ENCODE measurements around the gene USP9Y.
"Not testable (repeated sequence)": the region's sequence is repeated elsewhere in the genome, so short reads cannot be mapped to it uniquely, and the experiment has no call there.

The USP9Y gene, protein sequence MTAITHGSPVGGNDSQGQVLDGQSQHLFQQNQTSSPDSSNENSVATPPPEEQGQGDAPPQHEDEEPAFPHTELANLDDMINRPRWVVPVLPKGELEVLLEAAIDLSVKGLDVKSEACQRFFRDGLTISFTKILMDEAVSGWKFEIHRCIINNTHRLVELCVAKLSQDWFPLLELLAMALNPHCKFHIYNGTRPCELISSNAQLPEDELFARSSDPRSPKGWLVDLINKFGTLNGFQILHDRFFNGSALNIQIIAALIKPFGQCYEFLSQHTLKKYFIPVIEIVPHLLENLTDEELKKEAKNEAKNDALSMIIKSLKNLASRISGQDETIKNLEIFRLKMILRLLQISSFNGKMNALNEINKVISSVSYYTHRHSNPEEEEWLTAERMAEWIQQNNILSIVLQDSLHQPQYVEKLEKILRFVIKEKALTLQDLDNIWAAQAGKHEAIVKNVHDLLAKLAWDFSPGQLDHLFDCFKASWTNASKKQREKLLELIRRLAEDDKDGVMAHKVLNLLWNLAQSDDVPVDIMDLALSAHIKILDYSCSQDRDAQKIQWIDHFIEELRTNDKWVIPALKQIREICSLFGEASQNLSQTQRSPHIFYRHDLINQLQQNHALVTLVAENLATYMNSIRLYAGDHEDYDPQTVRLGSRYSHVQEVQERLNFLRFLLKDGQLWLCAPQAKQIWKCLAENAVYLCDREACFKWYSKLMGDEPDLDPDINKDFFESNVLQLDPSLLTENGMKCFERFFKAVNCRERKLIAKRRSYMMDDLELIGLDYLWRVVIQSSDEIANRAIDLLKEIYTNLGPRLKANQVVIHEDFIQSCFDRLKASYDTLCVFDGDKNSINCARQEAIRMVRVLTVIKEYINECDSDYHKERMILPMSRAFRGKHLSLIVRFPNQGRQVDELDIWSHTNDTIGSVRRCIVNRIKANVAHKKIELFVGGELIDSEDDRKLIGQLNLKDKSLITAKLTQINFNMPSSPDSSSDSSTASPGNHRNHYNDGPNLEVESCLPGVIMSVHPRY (N-terminal part only)

DNA sequence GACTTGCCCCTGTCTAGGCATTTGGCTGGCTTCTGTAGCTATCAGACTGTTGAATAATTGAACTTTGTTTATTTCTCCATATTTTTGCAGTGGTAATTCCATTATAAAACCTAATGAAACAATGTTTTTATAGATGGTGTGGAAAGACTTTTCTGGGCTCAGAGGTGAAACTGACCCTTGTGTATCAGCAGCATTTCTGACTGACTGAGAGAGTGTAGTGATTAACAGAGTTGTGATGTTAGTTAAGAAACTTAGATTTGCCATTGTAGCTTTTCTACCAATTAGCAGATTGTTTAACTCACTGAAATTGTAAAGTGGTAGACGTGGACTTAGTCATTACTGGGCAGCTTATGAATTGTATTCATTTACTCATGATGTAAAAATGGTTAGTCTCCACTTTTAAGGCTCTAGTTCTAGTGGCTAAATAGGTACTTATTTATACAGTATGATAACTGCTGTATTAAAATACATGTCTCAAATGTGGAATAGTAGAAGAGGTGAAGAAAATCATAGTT, at the start of gene USP9Y:
Gene USP9Y, plus strand, starts transcription at position 51 of the 515 bp plus-strand sequence. CDS start 8,217 bp downstream, outside the sequence.
- FAIRE-seq = no peak

DNA sequence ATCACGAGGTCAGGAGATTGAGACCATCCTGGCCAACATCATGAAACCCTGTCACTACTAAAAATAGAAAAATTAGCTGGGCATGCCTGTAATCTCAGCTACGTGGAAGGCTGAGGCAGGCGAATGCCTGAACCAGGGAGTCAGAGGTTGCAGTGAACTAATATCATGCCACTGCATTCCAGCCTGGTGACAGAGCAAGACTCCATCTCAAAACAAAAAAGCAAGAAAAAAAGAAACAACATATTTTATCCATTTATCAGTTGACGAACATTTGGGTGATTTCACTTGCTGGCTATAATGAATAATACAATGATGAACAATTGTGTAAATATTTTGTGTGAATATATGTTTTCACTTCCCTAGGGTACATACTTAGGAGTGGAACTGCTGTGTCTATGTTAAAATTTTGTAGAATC, 49.4 kb upstream of the USP9Y start:
- no peak for FAIRE-seq

DNA sequence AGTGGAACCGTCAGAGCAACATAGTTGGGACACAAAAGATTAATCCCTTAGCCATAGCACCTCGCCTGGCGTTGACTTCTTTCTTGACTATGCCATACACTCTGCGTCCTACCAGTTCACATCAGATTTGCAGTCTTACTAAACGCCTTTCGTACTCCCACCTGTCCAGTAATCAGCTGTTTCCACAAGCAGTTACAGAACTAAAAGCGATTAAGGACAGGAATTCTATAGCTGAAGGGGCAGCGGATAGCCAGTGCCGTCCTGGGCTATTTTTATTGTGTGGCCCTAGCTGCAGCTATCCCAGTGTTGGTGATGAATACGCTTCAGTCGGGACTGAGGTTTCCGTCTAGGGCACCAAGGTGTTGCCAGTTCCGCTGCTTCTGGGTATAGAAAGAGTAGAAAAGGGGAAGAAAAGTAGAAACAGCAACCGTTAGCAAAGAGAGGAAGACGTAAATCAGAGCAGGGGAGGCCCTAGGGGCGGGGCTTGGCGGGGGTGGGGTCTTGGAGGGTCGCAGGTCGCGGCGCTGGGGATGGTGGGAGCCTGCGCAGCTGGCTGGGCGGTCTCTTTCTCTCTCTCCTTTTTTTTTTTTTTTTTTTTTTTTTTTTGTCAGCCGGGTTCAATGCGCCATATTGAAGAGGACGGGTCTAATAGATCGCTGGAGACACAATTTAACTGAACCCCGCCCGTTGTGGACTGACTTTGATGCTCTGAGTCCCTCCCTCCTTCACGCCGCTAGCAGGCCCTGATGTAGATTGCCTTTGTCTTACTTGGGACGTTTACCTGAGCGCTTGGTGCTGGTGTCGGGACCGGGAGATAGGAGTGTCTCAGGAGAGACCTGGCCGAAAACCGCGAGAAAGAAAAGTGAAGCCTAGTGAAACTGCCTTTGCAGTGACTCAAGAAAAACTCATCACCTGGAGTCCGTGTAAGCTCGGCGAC, 39.0 kb upstream of the USP9Y start:
- no peak for FAIRE-seq

DNA sequence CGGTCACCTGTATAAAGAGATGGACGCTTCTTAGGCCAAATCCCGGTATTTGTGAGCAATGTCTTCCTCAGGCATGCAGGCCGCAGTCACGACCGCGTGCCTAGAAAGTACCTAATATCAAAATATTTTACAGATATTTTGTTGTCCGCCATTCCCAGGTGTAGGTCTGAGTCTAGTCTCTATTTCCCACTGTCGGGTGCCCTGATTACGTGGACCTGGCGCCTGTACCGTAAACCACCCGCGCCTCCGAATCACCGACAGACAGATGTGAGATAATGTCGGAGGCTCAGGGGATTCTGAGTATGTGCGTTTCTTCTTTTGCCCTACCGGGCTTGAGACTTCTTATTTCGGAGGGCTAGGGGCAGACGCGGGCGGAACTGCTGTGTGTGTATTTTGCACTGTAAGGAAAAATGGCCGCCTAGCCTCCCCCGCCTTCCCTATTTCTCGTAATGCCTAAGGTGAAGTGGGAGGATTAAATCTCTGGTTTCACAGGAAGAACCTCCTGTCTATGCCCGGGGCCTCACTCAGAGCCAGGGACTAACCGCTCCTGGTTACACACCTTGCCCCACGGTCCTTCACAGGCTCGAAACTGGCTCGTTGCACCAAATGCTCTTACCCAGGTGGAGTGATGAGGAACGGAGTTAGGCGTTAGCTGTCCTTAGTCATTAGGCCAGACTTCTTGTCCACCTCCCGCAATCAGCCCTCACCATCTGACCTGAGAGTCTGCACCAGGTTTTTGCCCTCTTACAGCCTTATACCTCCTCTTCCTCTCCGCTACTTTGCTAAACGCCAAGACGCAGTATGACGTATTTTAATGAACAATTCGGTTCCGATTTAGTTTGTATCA, 38.1 kb upstream of the USP9Y start:
- no peak for FAIRE-seq

DNA sequence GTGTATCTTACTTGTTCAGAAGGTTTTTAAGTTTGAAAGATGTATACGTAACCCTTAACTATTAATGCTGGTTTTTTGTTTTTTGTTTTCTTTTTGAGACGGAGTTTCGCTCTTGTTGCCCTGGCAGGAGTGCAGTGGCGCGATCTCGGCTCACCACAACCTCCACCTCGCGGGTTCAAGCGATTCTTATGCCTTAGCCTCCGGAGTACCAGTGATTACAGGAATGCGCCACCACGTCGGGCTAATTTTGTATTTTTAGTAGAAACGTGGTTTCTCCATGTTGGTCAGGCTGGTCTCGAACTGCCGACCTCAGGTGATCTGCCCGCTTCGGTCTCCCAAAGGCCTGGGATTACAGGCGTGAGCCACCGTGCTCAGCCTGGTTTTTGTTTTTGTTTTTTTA, 37.2 kb upstream of the USP9Y start:
- not testable (repeated sequence) for FAIRE-seq

DNA sequence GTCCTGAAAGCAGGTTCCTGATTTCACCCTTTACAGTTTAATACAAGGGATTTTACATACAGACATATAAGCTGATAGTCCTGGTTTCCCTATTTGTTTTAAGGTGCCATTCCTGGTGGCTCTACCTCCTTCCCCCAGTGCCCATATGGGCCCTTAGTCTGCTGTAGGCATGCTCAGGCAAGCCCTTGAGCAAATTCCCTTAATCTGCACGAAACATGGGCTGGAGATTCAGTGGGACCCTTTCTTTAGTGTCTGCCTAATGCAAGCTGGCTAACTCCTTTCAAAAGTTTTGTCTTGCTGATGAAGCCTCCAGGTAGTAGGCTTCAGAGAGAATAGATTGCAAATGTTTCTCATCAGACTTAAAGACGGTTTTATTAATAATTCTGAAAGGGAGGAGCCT, 22.9 kb upstream of the USP9Y start:
- no peak for FAIRE-seq

DNA sequence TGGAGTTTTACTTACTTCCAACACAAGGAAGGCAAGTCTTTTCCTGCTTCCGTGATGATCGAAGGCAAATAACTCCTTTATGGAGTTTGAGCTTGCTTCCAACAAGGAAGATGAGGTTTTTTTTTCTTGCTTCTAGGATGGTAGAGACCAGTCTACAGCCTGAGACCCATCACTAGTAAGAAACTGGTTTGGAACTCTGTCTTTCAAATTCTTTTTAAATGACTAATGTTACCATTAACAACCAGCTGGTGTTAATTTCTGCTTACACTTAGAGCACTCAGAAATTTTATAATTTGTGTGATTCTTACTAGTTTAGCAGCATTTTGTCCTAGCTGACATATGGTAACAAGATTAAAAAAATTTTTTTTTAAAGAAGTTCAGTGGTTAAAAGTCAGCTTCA, 19.5 kb upstream of the USP9Y start:
- FAIRE-seq = no peak

DNA sequence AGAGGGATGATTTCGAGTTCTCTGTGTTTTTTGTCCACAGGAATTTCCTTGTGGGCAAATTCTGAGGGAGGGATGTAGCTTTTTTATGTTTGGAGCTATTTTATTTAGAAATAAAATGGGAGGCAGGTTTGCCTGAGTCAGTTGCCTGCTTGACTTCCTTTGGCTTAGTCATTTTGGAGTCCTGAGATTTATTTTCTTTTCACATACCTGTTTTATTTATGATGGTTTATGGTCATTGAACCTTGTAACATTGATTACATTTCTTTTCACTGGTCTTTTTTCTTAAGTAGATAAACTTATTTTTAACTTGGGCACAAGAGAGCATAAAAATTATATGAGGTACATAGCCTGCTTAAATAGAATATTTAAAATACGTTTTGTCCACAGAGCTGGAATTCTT, 12.7 kb upstream of the USP9Y start:
- FAIRE-seq = no peak

DNA sequence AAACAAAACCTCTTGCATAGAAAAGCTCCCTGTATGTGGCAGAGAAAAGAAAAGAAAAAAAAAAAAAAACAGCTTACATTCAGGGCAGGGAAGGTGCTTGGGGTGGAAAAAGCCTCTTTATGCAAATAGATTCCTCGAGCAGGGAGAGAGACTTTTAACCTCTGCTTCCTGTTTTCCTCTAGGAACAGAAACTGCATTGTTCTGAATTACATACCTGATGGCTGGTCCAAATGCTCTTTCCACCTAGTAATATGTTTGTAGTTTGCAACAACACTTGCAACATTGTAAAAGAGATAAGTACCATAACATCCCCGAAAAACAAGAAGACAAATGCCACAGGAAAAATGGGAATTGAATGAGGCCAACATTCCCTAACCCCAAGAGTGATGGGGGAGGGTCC, 944 bp upstream of the USP9Y start:
- FAIRE-seq = no peak

DNA sequence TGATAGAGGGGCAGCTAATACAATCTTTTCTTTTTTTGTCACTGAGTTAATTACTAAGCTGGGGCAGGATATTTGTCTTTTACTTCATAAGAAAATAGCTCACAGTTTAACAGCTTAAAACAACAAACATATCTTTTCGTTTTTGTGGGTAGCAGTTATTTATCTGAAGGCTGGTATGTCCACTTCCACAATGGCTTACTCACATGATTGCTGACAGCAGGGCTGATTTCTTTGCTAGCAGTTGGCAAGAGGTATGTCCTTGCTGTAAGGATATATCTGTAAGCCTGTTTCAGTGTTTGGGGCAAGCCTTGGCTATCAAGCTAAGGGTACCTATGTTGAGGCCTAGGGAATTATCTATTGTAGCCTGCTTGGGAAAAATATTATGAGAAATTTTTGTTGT, 1.1 kb downstream of the USP9Y start:
- FAIRE-seq = no peak

DNA sequence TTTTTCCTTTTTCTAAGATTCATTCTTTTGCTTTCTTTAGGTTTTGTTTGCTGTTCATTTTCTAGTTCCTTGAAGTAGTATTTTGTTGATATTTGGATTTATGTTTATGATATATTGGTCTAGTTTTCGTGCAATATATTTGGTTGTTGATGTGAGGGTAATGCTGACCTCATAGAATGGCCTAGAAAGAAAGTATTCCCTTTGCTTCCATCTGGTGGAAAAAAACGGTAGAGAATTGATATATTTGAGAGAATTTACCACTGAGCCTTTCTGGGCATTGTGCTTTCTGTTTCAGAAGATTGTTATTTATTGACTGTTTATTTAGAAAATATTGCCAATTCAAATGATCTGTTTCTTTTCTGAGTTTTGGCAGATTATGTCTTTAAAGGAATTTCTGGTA, 9.4 kb downstream of the USP9Y start:
- FAIRE-seq = no peak

DNA sequence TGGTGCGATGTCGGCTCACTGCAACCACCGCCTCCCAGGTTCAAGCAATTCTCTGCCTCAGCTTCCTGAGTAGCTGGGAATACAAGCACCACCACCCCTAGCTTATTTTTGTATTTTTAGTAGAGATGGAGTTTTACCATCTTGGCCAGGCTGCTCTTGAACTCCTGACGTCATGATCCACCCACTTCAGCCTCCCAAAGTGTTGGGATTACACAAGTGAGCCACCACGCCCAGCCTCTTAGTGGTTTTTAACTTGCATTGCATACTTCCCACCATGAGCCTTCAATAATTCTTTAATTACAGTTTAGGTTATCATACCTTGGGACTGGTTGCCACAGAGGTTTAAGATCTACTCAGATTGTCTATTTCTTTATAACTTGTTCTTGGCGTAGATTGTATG, 14.3 kb downstream of the USP9Y start:
- no peak for FAIRE-seq

DNA sequence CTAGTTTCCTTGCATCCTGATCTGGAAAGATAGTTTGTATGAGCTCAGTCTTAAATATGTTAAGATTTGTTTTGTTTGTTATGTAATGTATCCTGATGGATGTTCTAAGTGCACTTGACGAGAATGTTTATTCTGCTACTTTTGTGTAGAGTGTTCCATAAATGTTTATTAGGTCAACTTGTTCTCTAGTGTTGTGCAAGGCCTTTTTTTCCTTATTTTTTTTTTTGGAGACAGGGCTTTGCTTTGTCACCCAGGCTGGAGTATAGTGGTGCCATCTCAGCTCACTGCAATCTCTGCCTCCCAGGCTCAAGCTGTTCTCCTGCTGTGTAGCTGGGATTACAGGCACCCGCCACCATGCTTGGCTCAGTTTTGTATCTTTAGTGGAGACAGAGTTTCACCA, 28.7 kb downstream of the USP9Y start:
- FAIRE-seq = no peak

DNA sequence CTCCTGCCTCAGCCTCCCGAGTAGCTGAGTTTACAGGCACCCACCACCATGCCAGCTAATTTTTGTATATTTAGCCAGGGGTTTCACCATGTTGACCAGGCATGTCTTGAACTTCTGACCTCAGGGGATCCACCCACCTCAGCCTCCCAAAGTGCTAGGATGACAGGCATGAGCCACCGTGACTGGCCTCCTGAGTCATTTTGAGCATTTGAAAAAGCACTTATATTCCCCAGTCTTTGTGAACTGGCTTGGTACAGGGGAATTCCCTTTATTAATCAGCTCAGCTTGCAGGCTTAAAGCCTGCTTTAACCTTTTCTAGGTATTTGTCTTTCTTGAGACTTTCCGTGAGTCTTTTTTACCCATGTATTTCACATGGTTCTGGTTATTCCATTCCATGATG, 32.6 kb downstream of the USP9Y start:
- no peak for FAIRE-seq

DNA sequence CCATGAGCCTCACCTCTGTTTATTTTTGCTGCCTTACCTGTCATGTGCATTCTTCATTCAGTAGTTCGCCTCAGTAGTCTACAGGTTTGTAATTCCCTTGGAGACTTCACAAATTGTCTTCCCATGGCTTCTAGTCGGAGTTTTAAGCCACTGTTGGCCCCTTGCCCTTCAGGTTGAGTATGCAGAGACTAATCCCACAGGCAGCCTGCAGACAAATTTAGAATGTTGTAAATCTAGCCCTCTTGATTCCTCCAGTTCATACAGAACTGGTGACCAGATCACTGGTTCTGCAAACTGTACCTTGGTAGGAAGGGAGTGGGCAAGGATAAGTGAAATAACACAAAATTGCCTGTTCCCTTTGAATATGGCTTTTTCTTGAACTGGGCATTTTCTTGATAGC, 33.0 kb downstream of the USP9Y start:
- FAIRE-seq = no peak

DNA sequence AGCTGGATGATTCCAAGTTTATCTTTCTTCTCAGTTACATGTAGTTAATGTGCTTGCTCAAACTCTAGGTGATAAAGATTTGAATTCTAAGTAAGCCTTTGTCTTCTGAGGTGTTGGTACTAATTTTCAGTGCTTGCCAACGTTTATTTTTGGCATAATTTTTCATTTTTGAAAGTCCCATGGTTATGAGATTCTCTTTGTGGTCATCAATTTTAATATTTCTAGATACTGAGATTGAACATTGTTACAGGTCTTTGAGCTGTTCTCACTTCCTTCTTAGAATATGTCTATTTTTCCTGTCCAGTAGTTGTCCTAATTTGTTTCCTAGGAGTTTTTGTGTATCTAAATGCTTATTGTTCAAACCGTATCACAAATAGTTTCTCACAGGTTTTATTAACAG, 40.4 kb downstream of the USP9Y start:
- FAIRE-seq = no peak

DNA sequence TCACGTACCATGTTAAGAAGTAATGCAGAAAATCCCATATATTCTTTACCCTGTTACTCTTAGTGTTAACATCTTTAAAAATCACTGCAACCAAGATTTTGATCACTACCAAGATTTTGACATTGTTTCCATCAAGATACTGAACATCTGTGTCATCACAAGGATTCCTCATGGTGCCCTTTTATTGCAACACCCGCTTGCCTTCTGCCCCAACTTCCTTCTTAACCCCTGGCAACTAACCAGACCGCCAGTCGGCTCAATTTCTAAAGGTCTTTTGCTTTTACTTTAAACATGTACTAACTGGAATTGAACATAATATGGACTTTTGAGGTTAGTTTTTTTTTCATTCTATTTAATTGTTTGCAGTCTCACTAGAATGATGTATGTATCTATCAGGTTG, 41.7 kb downstream of the USP9Y start:
- no peak for FAIRE-seq

DNA sequence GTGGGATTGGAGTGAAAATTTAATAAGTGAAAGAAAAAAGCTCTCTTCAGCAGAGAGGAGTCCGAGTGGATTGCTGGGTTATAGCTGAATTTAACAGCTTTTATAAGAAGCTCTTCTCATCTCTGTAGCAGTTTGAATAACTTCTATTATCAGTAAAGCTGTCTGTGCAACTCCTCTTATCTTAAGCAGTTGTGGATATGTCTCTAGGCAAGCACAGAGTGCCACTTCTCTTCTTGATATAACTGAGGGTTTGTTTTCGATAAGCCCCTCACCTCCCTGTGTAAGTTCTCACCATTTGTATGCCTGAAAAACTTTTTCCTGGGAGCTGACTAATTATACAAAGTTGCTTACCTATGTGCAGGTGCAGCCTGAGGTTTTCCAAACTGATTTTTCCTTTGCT, 43.1 kb downstream of the USP9Y start:
- FAIRE-seq = no peak

DNA sequence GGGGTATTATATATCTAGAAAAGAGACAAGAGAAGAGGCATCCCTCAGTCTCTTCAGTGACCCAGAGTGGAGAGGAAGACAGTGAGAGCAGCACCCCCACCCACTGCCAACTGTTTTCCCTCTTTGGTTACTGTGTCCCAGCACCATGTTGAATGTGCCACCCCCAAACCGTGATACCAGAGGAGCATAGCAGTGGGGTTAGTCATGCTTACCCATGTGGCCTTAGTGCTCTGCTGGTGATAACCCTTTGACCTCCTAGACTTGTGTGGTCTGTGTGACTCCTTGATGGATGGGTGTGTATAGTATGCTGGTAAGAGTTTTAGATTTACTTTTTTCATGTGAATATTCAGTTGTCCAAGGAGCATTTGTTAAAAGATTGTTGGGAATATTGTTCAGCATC, 48.3 kb downstream of the USP9Y start:
- FAIRE-seq = no peak

DNA sequence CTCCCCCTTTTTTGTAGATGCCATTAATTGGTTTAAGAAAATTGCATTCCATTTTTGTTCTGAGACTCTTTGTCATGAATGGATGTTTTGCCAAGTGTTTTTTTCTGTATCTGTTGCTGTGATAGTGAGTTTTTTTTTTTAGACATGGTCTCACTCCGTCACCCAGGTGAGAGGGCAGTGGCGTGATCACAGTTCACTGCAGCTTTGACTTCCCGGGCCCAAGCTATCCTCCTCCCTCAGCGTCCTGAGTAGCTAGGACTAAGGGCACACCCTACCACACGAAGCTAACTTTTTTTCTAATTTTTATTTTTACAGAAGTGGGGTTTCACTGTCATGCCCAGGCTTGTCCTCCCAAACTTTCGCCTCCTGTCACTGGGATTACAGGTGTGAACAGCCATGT, 51.8 kb downstream of the USP9Y start:
- FAIRE-seq = no peak

DNA sequence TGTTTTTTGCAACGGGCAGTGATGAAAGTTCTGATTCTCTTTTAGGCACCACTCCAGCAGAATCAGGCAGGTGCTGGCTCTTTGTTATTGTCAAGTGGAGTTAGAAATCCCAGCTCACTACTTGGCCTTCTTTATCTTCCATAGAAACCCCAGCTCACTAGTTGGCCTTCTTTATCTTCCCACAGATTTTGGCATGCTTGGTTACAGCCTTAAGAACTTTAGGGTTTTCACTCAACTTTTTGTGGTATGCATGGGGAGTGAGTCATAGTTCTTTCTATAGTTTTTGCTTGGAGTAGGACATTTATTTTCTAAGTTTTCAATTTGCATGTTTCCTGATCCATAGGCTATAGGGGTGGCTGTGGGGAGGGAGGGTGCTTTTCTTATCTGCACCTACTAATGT, 55.0 kb downstream of the USP9Y start:
- FAIRE-seq = no peak

DNA sequence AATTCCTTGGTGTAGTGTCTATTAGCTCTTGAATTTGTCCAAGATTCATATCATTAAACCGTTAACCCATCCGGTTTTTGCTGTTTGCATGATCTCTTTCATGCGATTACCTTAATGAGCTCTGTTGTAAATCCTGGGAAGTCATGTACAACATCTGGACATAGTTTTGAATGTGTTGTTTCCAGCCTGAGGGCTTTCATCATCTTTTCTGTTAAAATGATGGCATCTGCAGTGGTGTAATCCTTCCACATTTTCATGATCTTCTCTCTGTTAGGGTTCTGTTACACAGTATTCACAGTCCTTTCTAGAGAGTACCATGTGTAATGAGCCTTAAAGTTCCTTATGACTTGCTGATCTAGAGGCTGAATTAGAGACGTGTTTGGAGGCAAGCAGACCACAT, 64.9 kb downstream of the USP9Y start:
- no peak for FAIRE-seq
